Activated T-cell treated with anti-CD3 and anti-CD28 coated beads, Interleukin-2, amount 50 U/mL, for 24 hours (primary cell): ENCODE results near the gene PALM2AKAP2.

ENCODE experiments used
- DNase-seq: peaks from one replicate; pipeline ENCODE4 v3.0.0-alpha.2; 2020
- H3K27ac Mint-ChIP-seq: 2 replicates; pipeline ENCODE4 v1.8.0; 2020; ENCODE audit warnings: mild to moderate bottlenecking, mixed read lengths
- H3K27me3 Mint-ChIP-seq: 2 replicates; pipeline ENCODE4 v1.8.0; 2020; ENCODE audit warnings: mixed read lengths
- H3K36me3 Mint-ChIP-seq: 2 replicates; pipeline ENCODE4 v1.8.0; 2020; ENCODE audit warnings: low read depth, mixed read lengths
- H3K4me1 Mint-ChIP-seq: 2 replicates; pipeline ENCODE4 v1.8.0; 2020; ENCODE audit warnings: low read depth, mixed read lengths
- H3K4me3 Mint-ChIP-seq: 2 replicates; pipeline ENCODE4 v1.8.0; 2020; ENCODE audit warnings: mild to moderate bottlenecking, moderate library complexity, mixed read lengths
- H3K9me3 Mint-ChIP-seq: 2 replicates; pipeline ENCODE4 v1.8.0; 2020; ENCODE audit warnings: mixed read lengths

PALM2AKAP2 gene

GRCh38 chr9:109779711-109780452 lies at the start of gene PALM2AKAP2:
PALM2AKAP2 (plus strand) TSS chr9:109780198; CDS start chr9:109780489, 291 bp downstream.
- Mint-ChIP-seq H3K4me3 (no peak within 1 kb of the TSS), H3K4me1 (peaks cover 2% of the 10 kb centered on the region), H3K36me3 (no peaks in the 10 kb centered on the region), H3K27me3 (peaks cover 49% of the 10 kb centered on the region), H3K27ac (no peak within 1 kb of the TSS), H3K9me3 (no peaks in the 10 kb centered on the region)
- DNase-seq, result no peak

GRCh38 chr9:109730228-109730627 lies 49.8 kb upstream of the PALM2AKAP2 start:
- Mint-ChIP-seq H3K27ac (no peak overlapping the region), H3K9me3 (no peaks in the 10 kb centered on the region), H3K4me3 (no peak overlapping the region), H3K36me3 (no peaks in the 10 kb centered on the region), H3K4me1 (no peaks in the 10 kb centered on the region), H3K27me3 (peaks cover 6% of the 10 kb centered on the region)
- DNase-seq, result no peak

- H3K4me3 Mint-ChIP-seq, result no peak overlapping the region
- H3K36me3 Mint-ChIP-seq, result no peaks in the 10 kb centered on the region
- H3K9me3 Mint-ChIP-seq, result no peaks in the 10 kb centered on the region
- no peak for DNase-seq
- no peak overlapping the region for H3K27ac Mint-ChIP-seq
- peaks cover 18% of the 10 kb centered on the region for H3K27me3 Mint-ChIP-seq
- no peaks in the 10 kb centered on the region for H3K4me1 Mint-ChIP-seq
These were observed 46.3 kb upstream of the PALM2AKAP2 start for GRCh38 chr9:109733690-109734089.

GRCh38 chr9:109734814-109735213 lies 45.2 kb upstream of the PALM2AKAP2 start:
- H3K27ac Mint-ChIP-seq, result no peak overlapping the region
- DNase-seq, result no peak
- H3K4me1 Mint-ChIP-seq, result no peaks in the 10 kb centered on the region
- no peaks in the 10 kb centered on the region for H3K9me3 Mint-ChIP-seq
- peaks cover 18% of the 10 kb centered on the region for H3K27me3 Mint-ChIP-seq
- H3K36me3 Mint-ChIP-seq, result no peaks in the 10 kb centered on the region
- H3K4me3 Mint-ChIP-seq, result no peak overlapping the region

GRCh38 chr9:109735801-109736200 lies 44.2 kb upstream of the PALM2AKAP2 start:
- H3K27ac Mint-ChIP-seq, result no peak overlapping the region
- H3K27me3 Mint-ChIP-seq, result peaks cover 16% of the 10 kb centered on the region
- H3K36me3 Mint-ChIP-seq, result no peaks in the 10 kb centered on the region
- H3K4me1 Mint-ChIP-seq, result no peaks in the 10 kb centered on the region
- DNase-seq, result no peak
- no peak overlapping the region for H3K4me3 Mint-ChIP-seq
- no peaks in the 10 kb centered on the region for H3K9me3 Mint-ChIP-seq

- H3K4me1 Mint-ChIP-seq, result no peaks in the 10 kb centered on the region
- no peak overlapping the region for H3K27ac Mint-ChIP-seq
- H3K36me3 Mint-ChIP-seq, result no peaks in the 10 kb centered on the region
- H3K4me3 Mint-ChIP-seq, result no peak overlapping the region
- no peak for DNase-seq
- H3K9me3 Mint-ChIP-seq, result no peaks in the 10 kb centered on the region
- H3K27me3 Mint-ChIP-seq, result peaks cover 26% of the 10 kb centered on the region
These were observed 42.7 kb upstream of the PALM2AKAP2 start for GRCh38 chr9:109737295-109737694.

- Mint-ChIP-seq H3K27me3 (peaks cover 23% of the 10 kb centered on the region), H3K27ac (no peak overlapping the region), H3K4me3 (no peak overlapping the region), H3K4me1 (no peaks in the 10 kb centered on the region), H3K9me3 (no peaks in the 10 kb centered on the region), H3K36me3 (no peaks in the 10 kb centered on the region)
- no peak for DNase-seq
These were observed 40.2 kb upstream of the PALM2AKAP2 start for GRCh38 chr9:109739760-109740159.

- Mint-ChIP-seq H3K27ac (no peak overlapping the region), H3K4me1 (no peaks in the 10 kb centered on the region), H3K36me3 (no peaks in the 10 kb centered on the region), H3K4me3 (no peak overlapping the region), H3K9me3 (no peaks in the 10 kb centered on the region), H3K27me3 (peaks cover 20% of the 10 kb centered on the region)
- DNase-seq, result no peak
These were observed 37.1 kb upstream of the PALM2AKAP2 start for GRCh38 chr9:109742776-109743348.

GRCh38 chr9:109743696-109744095 lies 36.3 kb upstream of the PALM2AKAP2 start:
- Mint-ChIP-seq H3K36me3 (no peaks in the 10 kb centered on the region), H3K4me1 (no peaks in the 10 kb centered on the region), H3K4me3 (no peak overlapping the region), H3K27me3 (peaks cover 16% of the 10 kb centered on the region), H3K27ac (no peak overlapping the region), H3K9me3 (no peaks in the 10 kb centered on the region)
- no peak for DNase-seq

GRCh38 chr9:109745335-109746283 lies 34.4 kb upstream of the PALM2AKAP2 start:
- no peaks in the 10 kb centered on the region for H3K4me1 Mint-ChIP-seq
- H3K9me3 Mint-ChIP-seq, result no peaks in the 10 kb centered on the region
- no peaks in the 10 kb centered on the region for H3K36me3 Mint-ChIP-seq
- peaks cover 16% of the 10 kb centered on the region for H3K27me3 Mint-ChIP-seq
- DNase-seq, result no peak
- no peak overlapping the region for H3K4me3 Mint-ChIP-seq
- H3K27ac Mint-ChIP-seq, result no peak overlapping the region

- no peak overlapping the region for H3K27ac Mint-ChIP-seq
- H3K27me3 Mint-ChIP-seq, result peaks cover 2% of the 10 kb centered on the region
- DNase-seq, result no peak
- no peak overlapping the region for H3K4me3 Mint-ChIP-seq
- no peaks in the 10 kb centered on the region for H3K9me3 Mint-ChIP-seq
- H3K4me1 Mint-ChIP-seq, result no peaks in the 10 kb centered on the region
- H3K36me3 Mint-ChIP-seq, result no peaks in the 10 kb centered on the region
These were observed 28.7 kb upstream of the PALM2AKAP2 start for GRCh38 chr9:109751253-109751652.

GRCh38 chr9:109753308-109753707 lies 26.7 kb upstream of the PALM2AKAP2 start:
- Mint-ChIP-seq H3K27me3 (peaks cover 2% of the 10 kb centered on the region), H3K27ac (no peak overlapping the region)

GRCh38 chr9:109755040-109755439 lies 25.0 kb upstream of the PALM2AKAP2 start:
- Mint-ChIP-seq H3K9me3 (no peaks in the 10 kb centered on the region), H3K4me1 (no peaks in the 10 kb centered on the region), H3K27me3 (peaks cover 2% of the 10 kb centered on the region), H3K36me3 (no peaks in the 10 kb centered on the region), H3K27ac (no peak overlapping the region), H3K4me3 (no peak overlapping the region)
- no peak for DNase-seq

More at GRCh38 chr9:109753308-109753707, 26.7 kb upstream of the PALM2AKAP2 start:
- Mint-ChIP-seq H3K4me1 (no peaks in the 10 kb centered on the region), H3K9me3 (no peaks in the 10 kb centered on the region), H3K36me3 (no peaks in the 10 kb centered on the region), H3K4me3 (no peak overlapping the region)
- no peak for DNase-seq

GRCh38 chr9:109759589-109759988 lies 20.4 kb upstream of the PALM2AKAP2 start:
- no peak for DNase-seq
- Mint-ChIP-seq H3K4me1 (no peaks in the 10 kb centered on the region), H3K27me3 (peaks cover 4% of the 10 kb centered on the region), H3K36me3 (no peaks in the 10 kb centered on the region), H3K4me3 (no peak overlapping the region), H3K9me3 (no peaks in the 10 kb centered on the region), H3K27ac (no peak overlapping the region)
